HG03135 (cell line): ENCODE measurements around the gene ZNHIT1.
"Not testable (repeated sequence)": the region's sequence is repeated elsewhere in the genome, so short reads cannot be mapped to it uniquely, and the experiment has no call there.

Source experiments
- ATAC-seq: cut with Tn5 transposase; IDR thresholded peaks from one replicate; pipeline ENCODE4 v1.9.1; 2021; ENCODE audit warnings: mild to moderate bottlenecking, moderate library complexity; ENCODE audit not compliant: unreplicated experiment

The ZNHIT1 gene

DNA sequence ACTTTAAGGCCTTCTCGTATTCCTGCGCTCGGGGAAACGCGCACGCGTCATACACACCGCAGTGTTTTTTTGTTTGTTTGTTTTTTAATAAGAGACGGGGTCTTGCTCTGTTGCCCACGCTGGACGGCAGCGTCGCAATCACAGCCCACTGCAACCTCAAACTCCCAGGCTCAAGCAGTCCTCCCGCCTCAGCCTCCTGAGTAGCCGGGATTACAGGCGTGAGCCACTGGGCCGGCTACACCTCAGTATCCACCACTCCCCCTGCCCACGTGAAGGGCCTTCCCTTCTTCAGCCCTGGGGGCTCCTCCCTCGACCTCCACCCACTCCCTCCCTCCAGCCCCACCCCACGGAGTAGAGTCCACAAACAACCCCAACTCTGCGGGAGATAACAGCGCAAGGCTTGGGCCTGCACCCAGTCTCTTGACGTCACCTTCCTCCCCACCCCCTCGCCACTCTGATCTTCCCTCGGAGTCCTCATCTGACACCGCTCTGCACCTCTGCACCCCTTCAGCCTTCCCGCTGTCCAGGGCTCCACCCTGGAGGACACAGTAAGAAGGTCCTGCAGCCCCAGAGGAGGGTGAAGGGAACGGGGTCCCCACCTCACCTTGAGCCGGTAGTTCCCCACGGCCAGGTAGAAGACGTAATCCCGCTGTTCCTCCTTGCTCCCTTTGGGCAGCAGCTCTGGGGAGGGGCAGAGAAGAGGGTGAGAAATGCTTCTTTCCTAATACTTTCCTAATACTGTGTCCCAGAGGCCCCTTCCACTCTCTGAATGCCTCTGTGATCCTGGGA lies 22.5 kb downstream of the ZNHIT1 start:
- ATAC-seq = no peak

DNA sequence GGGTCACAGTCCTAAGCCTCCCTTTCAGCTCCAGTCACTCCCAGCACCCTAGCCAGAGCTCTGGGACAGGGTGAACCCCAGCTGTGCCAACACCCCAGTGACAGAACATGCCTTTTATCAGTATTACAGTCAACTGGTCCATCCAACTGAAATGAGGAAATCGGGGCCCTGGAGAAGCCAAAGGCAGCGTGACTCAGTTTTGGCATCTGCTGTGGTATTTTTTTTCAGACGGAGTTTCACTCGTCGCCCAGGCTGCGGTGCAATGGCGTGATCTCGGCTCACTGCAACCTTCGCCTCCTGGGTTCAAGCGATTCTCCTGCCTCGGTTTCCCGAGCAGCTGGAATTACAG lies 23.0 kb downstream of the ZNHIT1 start:
- no peak for ATAC-seq

DNA sequence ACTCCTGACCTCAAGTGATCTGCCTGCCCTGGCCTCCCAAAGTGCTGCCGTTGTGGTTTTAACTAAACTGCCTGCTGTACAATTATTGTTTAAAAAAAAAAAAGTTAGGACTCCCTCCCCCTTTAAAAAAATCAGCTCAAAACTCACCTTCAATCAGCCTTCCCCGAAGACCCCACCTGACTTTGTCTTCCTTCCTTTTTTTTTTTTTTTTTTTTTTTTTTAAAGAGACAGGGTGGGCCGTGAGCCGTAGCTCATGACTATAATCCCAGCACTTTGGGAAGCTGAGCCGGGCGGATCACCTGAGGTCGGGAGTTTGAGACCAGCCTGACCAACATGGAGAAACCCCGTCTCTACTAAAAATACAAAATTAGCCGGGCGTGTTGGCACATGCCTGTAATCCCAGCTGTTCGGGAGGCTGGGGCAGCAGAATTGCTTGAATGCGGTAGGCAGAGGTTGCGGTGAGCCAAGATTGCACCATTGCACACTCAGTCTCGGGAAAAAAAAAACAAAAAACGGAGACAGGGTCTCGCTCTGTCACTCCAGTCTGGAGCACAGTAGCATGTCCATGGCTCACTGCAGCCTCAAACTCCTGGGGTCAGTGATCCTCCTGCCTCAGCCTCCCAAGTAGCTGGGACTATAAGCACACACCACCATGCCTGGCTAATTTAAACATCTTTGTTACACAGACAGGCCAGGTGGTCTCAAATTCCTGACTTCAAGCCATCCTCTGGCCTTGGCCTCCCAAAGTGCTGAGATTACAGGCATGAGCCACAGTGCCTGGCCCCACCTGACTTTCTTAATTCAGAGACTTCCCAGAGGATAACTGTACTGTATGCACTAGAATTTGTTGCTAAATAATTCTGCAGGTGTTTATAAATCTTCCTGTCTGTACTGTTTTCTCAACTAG lies 23.7 kb downstream of the ZNHIT1 start:
- ATAC-seq = no peak

DNA sequence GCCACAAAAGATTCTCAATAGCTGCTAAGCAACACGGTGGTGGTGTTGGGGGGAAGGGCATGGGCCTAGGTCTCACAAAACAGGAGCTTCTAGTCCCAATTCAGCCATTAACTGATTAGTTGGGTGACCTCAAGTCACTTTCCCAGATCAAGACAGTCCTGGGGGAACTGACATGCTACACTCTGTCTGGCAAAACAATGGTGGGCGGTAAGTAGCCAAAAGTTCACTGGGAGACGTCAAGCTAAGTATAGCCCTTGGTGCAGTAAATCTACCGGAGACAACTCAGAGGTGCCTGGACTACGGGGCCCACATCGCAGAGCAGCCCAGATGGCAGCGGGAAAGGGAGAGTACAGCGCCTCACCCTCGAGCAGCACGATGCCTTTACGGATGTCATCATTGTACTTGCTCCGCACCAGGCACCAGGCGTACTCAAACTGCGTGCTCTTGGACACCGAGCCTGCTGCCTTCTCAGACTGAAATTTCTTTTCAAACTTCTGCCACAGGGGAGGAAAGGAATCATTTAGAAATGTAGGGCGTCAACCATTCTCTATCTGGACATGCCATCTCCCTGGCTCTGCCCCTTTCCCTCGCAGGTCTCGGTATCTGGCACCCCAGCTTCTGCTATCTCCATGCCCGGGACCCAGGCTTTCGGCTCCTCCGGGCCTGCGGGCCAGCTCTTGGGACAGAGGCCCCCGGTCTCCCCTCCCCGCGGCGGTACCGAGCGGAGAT lies 25.8 kb downstream of the ZNHIT1 start:
- ATAC-seq = no peak

DNA sequence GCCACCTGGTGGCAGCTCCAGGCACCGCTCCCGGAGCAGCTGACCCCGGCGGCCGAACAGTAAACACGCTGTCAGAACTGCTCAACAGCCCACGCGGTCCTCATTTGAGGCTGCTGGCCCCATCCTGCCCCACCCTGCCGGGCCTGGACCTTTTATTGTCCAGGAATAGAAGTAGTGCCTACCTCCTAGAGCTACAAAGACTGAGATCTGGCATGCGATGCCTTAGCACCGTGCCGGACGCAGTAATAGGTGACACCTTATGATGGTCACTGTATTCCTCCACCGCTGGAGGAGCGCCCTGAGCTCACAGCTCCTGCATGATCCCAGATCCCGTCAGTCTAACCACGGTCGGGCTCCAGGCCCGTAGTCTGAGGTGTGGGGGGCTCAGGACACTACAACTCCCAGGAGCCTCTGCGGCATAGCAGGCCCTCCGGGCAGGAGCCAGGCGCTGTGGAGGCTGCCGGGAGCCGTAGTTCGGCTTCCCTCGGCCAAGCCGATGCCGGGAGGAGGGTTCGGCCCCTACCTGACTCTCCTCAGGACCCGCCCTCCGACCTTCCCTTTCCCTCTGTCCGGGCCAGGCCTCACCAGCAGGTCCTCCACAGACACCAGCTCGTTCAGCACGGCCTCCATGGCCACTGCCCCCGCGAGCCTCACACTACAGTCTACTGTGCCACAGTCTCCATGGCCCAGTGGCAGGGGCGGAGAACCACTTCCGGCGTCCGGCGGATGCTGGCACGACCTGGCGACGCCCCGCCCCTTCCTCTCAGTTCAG lies 26.6 kb downstream of the ZNHIT1 start, which contains the start of gene FIS1:
Gene FIS1 (minus strand): TSS at position 707 of the 772 bp plus-strand sequence. CDS start 77 bp downstream, at position 630.
- peak; percentile 88 for ATAC-seq

DNA sequence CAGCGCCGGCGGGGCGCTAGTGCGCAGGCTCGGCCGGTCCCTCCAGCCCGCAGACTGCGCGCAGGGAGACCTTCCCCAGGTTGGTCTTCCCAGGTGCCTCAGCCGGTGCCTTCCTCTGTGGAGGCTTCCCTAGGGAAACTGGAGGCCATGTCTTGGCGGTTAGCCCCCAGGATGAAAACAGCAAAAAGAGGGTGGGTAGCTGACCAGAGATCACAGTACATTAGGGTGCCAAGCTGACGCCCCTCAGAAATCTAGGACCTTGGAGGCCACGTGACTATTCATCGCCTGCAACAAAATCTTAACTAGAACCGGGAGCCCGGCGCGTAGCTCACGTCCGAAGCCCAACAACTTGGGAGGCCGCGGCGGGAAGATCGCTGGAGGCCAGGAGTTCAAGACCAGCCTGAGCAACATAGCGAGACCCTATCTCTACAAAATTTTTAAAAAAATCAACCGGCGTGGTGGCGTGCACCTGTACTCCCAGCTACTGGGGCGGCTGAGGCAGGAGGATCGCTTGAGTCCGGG lies 27.2 kb downstream of the ZNHIT1 start:
- ATAC-seq = no peak

DNA sequence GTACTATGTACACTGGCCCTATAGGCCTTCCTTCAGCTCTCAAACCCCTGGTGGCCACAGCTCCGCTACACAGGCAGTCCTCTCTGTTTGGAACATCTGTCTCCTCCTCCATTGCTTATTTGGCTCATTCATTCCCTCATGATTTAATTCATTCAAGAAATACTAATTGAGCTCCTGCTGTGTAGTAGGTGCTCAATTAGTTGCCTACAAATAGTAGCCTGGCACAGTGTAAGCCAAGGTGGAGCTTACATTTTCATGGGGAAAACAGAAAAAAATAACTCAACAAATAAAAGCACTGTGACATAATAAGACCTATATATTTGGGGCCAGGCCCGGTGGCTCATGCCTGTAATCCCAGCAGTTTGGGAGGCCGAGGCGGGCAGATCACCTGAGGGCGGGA lies 30.3 kb downstream of the ZNHIT1 start:
- ATAC-seq = no peak

DNA sequence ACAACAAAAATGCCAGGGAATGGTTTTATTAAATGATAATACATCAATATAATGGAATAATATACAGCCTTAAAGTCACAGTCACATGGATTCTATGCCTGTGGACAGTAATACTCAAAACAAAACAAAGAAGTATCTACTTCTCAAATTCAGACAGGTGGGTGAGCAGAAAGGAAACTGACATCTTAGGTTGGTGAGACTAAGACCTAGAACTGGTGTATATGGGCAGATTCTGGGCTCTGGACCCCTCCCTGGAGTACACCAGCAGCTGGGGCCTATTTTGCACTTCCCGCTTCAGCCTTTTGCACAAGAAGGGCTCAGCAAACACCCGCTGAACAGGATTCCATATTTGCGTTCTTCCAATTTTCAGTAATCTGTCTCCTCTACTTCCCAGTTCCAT lies 32.4 kb downstream of the ZNHIT1 start:
- no peak for ATAC-seq

DNA sequence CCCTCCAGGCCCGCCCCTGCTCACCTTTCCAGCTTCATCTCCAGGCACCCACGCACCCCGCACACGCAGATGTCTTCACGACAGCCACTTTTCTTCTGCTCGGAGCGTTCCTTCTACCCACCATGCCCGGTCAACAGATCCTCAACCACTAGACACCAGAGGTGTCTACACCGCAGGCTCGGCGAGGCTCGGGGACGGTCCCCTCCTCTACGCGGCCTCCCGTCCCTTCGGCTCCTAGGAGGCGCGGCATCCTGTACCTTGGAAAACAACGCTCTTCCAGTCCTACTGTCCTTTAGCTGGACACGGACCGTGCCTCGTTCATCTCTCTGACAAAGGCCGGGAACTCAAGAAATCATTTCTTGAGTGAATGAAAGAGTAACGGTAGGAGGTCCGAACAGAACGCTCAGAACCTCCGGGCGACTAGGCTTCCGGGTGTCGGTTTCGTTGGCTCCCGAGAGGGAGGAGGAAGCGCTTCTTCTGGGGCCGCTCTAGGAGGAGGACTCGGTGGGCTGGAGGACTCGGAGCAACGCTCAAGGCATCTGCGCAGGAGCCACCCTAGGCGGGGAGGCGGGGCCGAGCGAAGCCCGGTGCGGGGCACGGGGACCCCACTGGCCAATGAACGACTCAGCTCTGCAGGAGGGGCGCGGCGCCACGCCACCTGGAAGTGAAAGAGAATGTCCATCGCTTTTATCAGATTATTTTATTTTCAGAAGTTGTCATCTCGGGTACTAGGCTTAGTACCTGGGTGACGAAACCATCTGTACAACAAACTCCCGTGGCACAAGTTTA lies 34.1 kb downstream of the ZNHIT1 start:
- ATAC-seq = peak; percentile 98

DNA sequence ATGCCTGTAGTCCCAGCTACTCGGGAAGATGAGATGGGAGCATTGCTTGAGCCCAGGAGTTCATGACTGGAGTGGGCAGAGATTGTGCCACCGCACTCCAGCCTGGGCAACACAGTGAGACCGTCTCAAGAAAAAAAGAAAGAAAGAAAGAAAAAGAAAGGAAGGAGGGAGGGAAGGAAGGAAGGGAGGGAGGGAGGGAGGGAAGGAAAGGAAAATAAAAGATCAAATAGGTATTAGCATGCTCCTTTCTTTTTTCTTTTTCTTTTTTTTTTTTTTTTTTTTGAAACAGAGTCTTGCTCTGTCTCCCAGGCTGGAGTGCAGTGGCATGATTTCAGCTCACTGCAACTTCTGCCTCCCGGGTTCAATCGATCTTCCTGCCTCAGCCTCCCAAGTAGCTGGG lies 35.2 kb downstream of the ZNHIT1 start:
- not testable (repeated sequence) for ATAC-seq

DNA sequence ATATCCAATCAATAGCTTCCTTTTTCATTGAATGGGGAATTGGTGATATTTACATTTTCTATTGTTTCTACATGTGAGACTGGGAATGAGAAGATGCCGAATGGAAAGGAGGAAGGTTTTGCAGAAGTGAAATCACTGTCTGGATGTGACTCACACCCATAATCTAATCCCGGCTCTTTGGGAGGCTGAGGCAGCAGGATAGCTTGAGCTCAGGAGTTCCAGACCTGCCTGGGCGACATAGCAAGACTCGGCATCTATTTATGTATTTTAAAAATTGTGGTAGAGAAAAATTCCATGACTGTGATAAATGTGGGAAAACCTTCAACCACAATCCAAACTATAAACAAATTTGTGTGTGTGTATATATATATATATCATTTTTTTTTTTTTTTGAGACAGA lies 37.8 kb downstream of the ZNHIT1 start:
- no peak for ATAC-seq

DNA sequence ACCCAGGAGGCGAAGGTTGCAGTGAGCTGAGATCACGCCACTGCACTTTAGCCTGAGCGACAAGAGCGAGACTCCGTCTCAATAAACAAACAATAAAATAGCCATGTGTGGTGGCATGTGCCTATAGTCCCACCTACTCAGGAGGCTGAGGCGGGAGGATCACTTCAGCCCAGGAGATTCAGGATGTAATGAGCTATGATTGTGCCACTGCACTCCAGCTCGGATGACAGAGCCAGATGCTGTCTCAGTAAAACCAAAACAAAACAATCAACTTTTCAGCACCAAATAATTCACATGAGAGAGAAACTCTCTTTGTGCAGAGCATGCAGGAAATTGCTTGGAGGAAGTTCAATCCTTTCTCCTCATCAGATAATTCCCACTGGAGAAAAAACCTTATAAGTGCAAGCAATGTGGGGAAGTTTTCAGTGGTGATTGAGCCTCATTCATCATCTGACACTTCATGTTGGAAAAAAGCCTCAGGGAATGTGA lies 40.3 kb downstream of the ZNHIT1 start:
- ATAC-seq = no peak

DNA sequence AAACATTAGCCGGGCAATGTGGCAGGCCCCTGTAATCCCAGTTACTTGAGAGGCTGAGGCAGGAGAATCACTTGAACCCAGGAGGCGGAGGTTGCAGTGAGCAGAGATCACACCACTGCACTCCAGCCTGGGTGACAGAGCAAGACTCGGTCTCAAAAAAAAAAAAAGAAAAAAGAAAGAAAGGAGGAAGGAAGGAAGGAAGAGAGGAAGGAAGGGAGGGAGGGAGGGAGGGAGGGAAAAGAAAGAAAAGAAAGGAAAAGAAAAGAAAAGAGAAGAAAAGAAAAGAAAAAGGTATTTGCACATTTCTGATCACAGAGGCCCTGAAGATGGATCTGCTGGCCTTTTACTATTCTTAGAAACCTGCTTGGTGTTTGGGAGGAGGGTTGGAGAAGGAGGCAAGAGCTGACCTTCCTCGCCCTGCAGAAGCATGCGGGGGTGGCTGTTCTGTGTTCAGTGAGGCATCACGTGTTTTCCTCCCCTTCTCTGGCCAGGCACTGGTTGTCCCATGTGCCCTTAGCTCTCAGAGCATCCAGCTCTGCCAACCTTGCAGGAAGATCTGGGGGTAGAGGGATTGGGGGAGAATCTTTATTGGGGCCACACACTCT lies 46.2 kb downstream of the ZNHIT1 start:
- not testable (repeated sequence) for ATAC-seq

DNA sequence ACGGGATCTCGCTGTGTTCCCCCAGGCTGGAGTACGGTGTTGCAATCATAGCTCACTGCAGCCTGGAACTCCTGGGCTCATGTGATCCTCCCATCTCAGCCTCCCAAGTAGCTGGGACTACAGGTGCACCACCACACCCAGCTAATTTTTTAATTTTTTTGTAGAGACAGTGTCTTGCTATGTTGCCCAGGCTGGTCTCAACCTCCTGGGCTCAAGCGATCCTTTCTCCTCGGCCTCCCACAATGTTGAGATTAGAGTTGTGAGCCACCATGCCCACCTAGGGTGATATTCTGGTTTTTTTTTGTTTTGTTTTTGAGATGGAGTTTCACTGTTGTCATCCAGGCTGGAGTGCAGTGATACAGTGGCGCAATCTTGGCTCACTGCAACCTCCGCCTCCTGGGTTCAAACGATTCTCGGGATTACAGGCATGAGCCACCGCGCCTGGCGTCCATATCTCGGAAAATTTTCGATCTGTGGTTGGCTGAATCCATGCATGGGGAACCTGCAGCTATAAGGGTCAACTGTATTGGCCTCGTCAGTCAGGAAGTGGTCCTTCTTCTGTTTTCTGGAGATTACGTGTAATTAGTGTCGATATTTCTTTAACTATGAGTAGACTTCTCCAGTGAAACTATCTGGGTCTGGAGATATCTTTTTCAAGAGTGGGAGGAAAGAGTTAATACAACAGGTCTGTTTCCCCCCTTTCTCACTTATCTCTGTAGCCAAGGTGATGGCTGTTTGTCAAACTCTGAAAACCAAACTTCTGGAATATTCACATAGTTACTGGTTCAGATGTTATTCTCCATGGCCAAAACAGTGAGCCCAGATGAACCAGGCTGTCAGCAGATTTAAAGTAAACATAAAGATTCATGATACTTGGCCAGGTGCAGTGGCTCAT lies 47.9 kb downstream of the ZNHIT1 start:
- no peak for ATAC-seq

DNA sequence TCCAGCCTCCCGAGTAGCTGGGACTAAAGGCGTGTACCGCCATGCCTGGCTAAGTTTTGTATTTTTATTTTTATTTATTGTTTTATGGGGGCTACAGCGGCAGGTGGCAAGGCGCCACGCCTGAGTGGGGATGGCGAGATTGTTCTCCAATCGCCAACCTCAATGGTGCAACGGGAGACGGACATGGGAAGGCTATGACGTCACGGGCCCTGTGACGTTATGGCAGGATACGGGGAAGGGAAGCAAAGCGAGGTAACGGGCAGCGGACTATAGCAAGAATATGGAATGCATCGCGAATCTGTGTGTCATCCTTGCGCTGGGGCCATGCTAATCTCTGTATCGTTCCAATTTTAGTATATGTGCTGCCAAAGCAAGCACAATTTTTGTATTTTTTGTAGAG lies 51.7 kb downstream of the ZNHIT1 start:
- ATAC-seq = no peak

DNA sequence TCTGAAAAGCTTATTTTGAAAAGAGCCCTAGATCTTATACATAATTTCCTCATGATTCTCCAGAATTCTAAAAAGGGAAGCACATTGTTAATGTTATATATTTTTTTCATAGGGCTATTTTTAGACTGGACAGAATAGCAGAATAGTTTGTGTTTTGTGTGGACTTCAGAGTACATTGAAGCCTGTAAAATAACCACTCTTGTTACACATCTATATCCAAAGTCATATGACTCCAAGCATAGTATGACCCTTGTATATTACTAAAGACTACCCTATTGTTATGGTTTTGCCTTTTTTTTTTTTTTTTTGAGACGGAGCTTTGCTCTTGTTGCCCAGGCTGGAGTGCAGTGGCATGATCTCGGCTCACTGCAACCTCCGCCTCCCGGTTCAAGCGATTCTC lies 53.1 kb downstream of the ZNHIT1 start:
- no peak for ATAC-seq

DNA sequence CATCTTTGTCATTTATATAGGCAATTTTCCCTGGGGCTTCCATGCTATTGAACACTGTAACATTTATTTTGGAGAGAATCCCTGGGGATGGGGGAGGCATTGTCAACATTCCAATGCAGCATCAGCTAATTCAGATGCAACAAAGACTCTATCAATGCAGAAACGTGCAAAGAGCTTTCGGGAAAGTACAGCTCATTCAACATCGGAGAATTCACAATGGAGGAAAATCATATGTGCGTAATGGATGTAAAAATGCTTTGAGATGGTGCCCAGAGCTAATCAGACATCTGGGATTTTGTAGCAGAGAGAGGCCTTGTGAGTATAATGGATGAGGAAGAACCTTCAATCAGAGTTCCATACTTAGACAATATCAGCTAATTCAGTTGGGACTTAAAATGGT lies 55.2 kb downstream of the ZNHIT1 start:
- no peak for ATAC-seq
